Ovary (tissue), 3 donors: ENCODE data around the gene MKS1.

Experiments
- EP300 ChIP-seq: sonication (generic); formaldehyde crosslinking; IDR thresholded peaks from one replicate; pipeline ENCODE4 v1.6.1; 2017; ENCODE audit warnings: antibody characterized with exemption
- TF ChIP-seq, protein P1 (sequence below), 3 donors: fragments of 450-650 bp in 2 of 3; fragments of 200-600 bp in 1 of 3; IDR thresholded peaks; one replicate each; pipeline versions ENCODE4 v1.5.1 to v1.8.0; 2016 to 2022; ENCODE audit warnings: antibody characterized with exemption in 3 of 3, mild to moderate bottlenecking in 1 of 3
- donor health status: DM: no; HTN: no; CAD: no.

GRCh38 chr17:58184308-58184985, 34.6 kb downstream of the MKS1 start:
- TF ChIP-seq, protein P1, sequence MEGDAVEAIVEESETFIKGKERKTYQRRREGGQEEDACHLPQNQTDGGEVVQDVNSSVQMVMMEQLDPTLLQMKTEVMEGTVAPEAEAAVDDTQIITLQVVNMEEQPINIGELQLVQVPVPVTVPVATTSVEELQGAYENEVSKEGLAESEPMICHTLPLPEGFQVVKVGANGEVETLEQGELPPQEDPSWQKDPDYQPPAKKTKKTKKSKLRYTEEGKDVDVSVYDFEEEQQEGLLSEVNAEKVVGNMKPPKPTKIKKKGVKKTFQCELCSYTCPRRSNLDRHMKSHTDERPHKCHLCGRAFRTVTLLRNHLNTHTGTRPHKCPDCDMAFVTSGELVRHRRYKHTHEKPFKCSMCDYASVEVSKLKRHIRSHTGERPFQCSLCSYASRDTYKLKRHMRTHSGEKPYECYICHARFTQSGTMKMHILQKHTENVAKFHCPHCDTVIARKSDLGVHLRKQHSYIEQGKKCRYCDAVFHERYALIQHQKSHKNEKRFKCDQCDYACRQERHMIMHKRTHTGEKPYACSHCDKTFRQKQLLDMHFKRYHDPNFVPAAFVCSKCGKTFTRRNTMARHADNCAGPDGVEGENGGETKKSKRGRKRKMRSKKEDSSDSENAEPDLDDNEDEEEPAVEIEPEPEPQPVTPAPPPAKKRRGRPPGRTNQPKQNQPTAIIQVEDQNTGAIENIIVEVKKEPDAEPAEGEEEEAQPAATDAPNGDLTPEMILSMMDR (IDR thresholded peaks at IDR 0.05) = no peak
- no peak for TF ChIP-seq EP300
